GM10248 (cell line): ENCODE results near the gene C5AR1.

Experiments
- CTCF ChIA-PET: fragments of 300-600 bp; sonication (Branson Sonifier 250); formaldehyde crosslinking; extraction: SDS; loops from one replicate; lab custom pipeline; 2021; ENCODE audit warnings: antibody characterized with exemption; lab: Yijun Ruan, JAX
- POLR2A ChIA-PET: fragments of 350-650 bp; sonication (Branson Sonifier 250); formaldehyde crosslinking; extraction: SDS; loops from one replicate; lab custom pipeline; 2020; ENCODE audit warnings: antibody characterized with exemption; lab: Yijun Ruan, JAX
- DNase-seq: peaks from one replicate; pipeline ENCODE4 v3.0.0; 2012; ENCODE audit errors: extremely low spot score
- TF ChIP-seq, protein P1 (sequence below): IDR thresholded peaks from 2 replicates; pipeline ENCODE4 v1.5.1; 2012; ENCODE audit warnings: mild to moderate bottlenecking, low read depth; ENCODE audit errors: extremely low read depth, missing control alignments, control extremely low read depth

C5AR1 gene

DNA sequence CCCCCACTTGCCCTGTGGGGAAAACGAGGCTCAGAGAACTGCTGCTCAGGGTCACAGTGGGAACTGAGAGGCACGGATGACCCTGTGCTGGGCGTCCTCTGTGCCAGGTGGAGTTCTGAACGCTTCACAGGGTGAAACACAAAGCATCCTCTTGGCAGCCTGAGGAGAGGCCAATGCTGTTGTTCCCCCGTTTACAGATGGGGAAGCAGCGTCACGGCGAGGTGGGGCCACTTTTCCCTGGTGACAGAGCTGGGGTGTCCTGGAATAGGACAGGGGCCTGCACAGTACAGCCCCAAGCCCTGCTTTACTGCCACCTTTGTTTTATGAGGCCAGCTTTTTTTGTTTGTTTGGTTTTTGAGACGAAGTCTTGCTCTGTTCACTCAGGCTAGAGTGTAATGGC, 61.6 kb downstream of the C5AR1 start:
- POLR2A ChIA-PET: no interaction called here
- TF ChIP-seq, protein P1, sequence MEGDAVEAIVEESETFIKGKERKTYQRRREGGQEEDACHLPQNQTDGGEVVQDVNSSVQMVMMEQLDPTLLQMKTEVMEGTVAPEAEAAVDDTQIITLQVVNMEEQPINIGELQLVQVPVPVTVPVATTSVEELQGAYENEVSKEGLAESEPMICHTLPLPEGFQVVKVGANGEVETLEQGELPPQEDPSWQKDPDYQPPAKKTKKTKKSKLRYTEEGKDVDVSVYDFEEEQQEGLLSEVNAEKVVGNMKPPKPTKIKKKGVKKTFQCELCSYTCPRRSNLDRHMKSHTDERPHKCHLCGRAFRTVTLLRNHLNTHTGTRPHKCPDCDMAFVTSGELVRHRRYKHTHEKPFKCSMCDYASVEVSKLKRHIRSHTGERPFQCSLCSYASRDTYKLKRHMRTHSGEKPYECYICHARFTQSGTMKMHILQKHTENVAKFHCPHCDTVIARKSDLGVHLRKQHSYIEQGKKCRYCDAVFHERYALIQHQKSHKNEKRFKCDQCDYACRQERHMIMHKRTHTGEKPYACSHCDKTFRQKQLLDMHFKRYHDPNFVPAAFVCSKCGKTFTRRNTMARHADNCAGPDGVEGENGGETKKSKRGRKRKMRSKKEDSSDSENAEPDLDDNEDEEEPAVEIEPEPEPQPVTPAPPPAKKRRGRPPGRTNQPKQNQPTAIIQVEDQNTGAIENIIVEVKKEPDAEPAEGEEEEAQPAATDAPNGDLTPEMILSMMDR: no peak
- DNase-seq: no peak
- CTCF ChIA-PET: interaction anchor here (2.8 kb wide), 1 partner anchor 20 kb away, joined by 14 read pairs; no protein-coding TSS in a partner anchor
